ENCODE data around the gene RNF20. TPM values are rescaled to one million over a fixed set of nuclear protein-coding genes. Genes with fewer than 3 reads are reported as not detected.

The RNF20 gene
- total RNA-seq, 4 donors from 2014 or later: 17.3 to 24.6 (median 20.9) TPM

Small RNA genes within 50 kb of the gene (small RNA-seq; reads per million reads assigned to genes)
- 0 reads per million in 4 donors for gene AL353621.1

Other genes with a start within 250 kb of the RNF20 start
- gene BAAT, start 148.8 kb upstream of the RNF20 start, total RNA-seq: not detected
- 10 to 100 TPM in 3 of 4 donors, 1 to 10 TPM in 1; 4.4 to 13.9 (median 11.8) TPM for gene MRPL50, start 135.2 kb upstream of the RNF20 start, total RNA-seq
- 10 to 100 TPM in 1 of 4 donors, 1 to 10 TPM in 3; 5.0 to 14.7 (median 6.6) TPM for gene ZNF189, start 135.0 kb upstream of the RNF20 start, total RNA-seq
- not detected for gene ALDOB, start 98.1 kb upstream of the RNF20 start, total RNA-seq
- not detected for gene PPP3R2, start 61.1 kb downstream of the RNF20 start, total RNA-seq
- under 1 TPM in 2 of 4 donors, not detected in 2; under 0.01 to 0.06 TPM for gene GRIN3A, start 204.8 kb downstream of the RNF20 start, total RNA-seq

Measured in esophagus squamous epithelium (tissue), 4 donors.